PFSK-1 (cell line): ENCODE measurements around the gene MAPT.

ENCODE experiments used
- FOXP2 ChIP-seq: optimal IDR thresholded peaks from 2 replicates; pipeline ENCODE3; 2011; ENCODE audit warnings: borderline replicate concordance, control low read depth, inconsistent platforms; ENCODE audit not compliant: insufficient read depth; ENCODE audit errors: extremely low read length, extremely low read depth
- POLR2AphosphoS5 ChIP-seq: IDR thresholded peaks from 2 replicates; pipeline ENCODE4 v1.6.1; 2012; ENCODE audit warnings: low read depth, mild to moderate bottlenecking, control low read depth, low read length, moderate library complexity
- REST ChIP-seq, 2 experiments: IDR thresholded peaks; 2 replicates each; pipeline versions ENCODE4 v1.6.1 to v1.8.0; 2011 to 2012; ENCODE audit warnings: low read depth in 2 of 2, low read length in 2 of 2, control low read depth in 1 of 2, inconsistent platforms in 1 of 2, mild to moderate bottlenecking in 1 of 2, moderate library complexity in 1 of 2; ENCODE audit not compliant: insufficient read depth in 1 of 2
- SIN3A ChIP-seq: IDR thresholded peaks from 2 replicates; pipeline ENCODE4 v1.6.1; 2012; ENCODE audit warnings: mild to moderate bottlenecking, low read length, moderate library complexity, borderline replicate concordance; ENCODE audit not compliant: insufficient read depth
- TAF1 ChIP-seq: IDR thresholded peaks from 2 replicates; pipeline ENCODE4 v1.6.1; 2012; ENCODE audit warnings: low read length, control low read depth, borderline replicate concordance; ENCODE audit not compliant: insufficient read depth

The MAPT gene

GRCh38 chr17:46063241-46063640, 168.9 kb downstream of the MAPT start:
- TF ChIP-seq SIN3A (no peak), REST (IDR thresholded peaks at IDR 0.05; ENCODE audit: insufficient read depth in 1 of 2, low read depth in 2 of 2, low read length in 2 of 2) (no peak), POLR2AphosphoS5 (no peak), FOXP2 (no peak), TAF1 (no peak)

- no peak for TF ChIP-seq POLR2AphosphoS5
- no peak for TF ChIP-seq SIN3A
- TF ChIP-seq REST (IDR thresholded peaks at IDR 0.05; ENCODE audit: insufficient read depth in 1 of 2, low read depth in 2 of 2, low read length in 2 of 2) = no peak
- no peak for TF ChIP-seq FOXP2
Observed at GRCh38 chr17:46064460-46064859, 170.1 kb downstream of the MAPT start.

- no peak for TF ChIP-seq POLR2AphosphoS5
- TF ChIP-seq REST (IDR thresholded peaks at IDR 0.05; ENCODE audit: insufficient read depth in 1 of 2, low read depth in 2 of 2, low read length in 2 of 2) = no peak
- no peak for TF ChIP-seq FOXP2
- TF ChIP-seq SIN3A = no peak
- TF ChIP-seq TAF1 = no peak
Observed at GRCh38 chr17:46071796-46072195, 177.4 kb downstream of the MAPT start.

- TF ChIP-seq FOXP2 (no peak), POLR2AphosphoS5 (no peak), REST (IDR thresholded peaks at IDR 0.05; ENCODE audit: insufficient read depth in 1 of 2, low read depth in 2 of 2, low read length in 2 of 2) (no peak), SIN3A (no peak), TAF1 (no peak)
Observed at GRCh38 chr17:46072998-46073397, 178.6 kb downstream of the MAPT start.

GRCh38 chr17:46074540-46074939, 180.2 kb downstream of the MAPT start:
- TF ChIP-seq FOXP2 = no peak
- no peak for TF ChIP-seq POLR2AphosphoS5
- no peak for TF ChIP-seq TAF1
- TF ChIP-seq REST (IDR thresholded peaks at IDR 0.05; ENCODE audit: insufficient read depth in 1 of 2, low read depth in 2 of 2, low read length in 2 of 2) = no peak
- TF ChIP-seq SIN3A = no peak
